Trophoblast cell (in vitro differentiated cells and primary cell): ENCODE results near the gene RBBP4.
"Not testable (repeated sequence)": the region's sequence is repeated elsewhere in the genome, so short reads cannot be mapped to it uniquely, and the experiment has no call there.

Experiments
- DNase-seq, 2 donors: peaks; one replicate each; pipeline ENCODE4 v3.0.0-alpha.2; 2016
- H2AFZ ChIP-seq: 2 replicates; pipeline ENCODE4 v1.6.1; 2013; ENCODE audit warnings: low read length, moderate library complexity, mild to moderate bottlenecking; ENCODE audit not compliant: insufficient read depth, poor library complexity
- H2AK5ac ChIP-seq: 2 replicates; pipeline ENCODE4 v1.6.1; 2013; ENCODE audit warnings: mild to moderate bottlenecking, low read length
- H2BK120ac ChIP-seq: 2 replicates; pipeline ENCODE4 v1.6.1; 2013; ENCODE audit warnings: low read length, mild to moderate bottlenecking, moderate library complexity; ENCODE audit not compliant: insufficient read depth, poor library complexity
- H2BK12ac ChIP-seq: 2 replicates; pipeline ENCODE4 v1.6.1; 2013; ENCODE audit warnings: mild to moderate bottlenecking, low read length, moderate library complexity
- H2BK5ac ChIP-seq: 2 replicates; pipeline ENCODE4 v1.6.1; 2013; ENCODE audit warnings: low read length, low read depth, moderate library complexity, mild to moderate bottlenecking; ENCODE audit not compliant: poor library complexity
- H3K14ac ChIP-seq: 2 replicates; pipeline ENCODE4 v1.6.1; 2013; ENCODE audit warnings: mild to moderate bottlenecking, low read length
- H3K18ac ChIP-seq: 2 replicates; pipeline ENCODE4 v1.6.1; 2013; ENCODE audit warnings: mild to moderate bottlenecking, low read length
- H3K23ac ChIP-seq: 2 replicates; pipeline ENCODE4 v1.6.1; 2013; ENCODE audit warnings: low read length
- H3K27ac ChIP-seq: 2 replicates; pipeline ENCODE4 v1.5.1; 2013; ENCODE audit warnings: low read depth, mild to moderate bottlenecking, inconsistent platforms, low read length, moderate library complexity
- H3K27me3 ChIP-seq: 2 replicates; pipeline ENCODE4 v1.6.1; 2013; ENCODE audit warnings: inconsistent platforms, mild to moderate bottlenecking, low read length, moderate library complexity; ENCODE audit not compliant: insufficient read depth
- H3K36me3 ChIP-seq, 2 experiments: 1 replicate in 1 of 2; 2 replicates in 1 of 2; pipeline ENCODE4 v1.6.1; 2013; ENCODE audit warnings: low read length in 2 of 2, mild to moderate bottlenecking in 2 of 2, moderate library complexity in 1 of 2; ENCODE audit not compliant: insufficient read depth in 2 of 2, control insufficient read depth in 1 of 2
- H3K4ac ChIP-seq: 2 replicates; pipeline ENCODE4 v1.6.1; 2013; ENCODE audit warnings: low read depth, mild to moderate bottlenecking, low read length, moderate library complexity
- H3K4me1 ChIP-seq, 2 experiments: 1 replicate in 1 of 2; 2 replicates in 1 of 2; pipeline ENCODE4 v1.6.1; 2013; ENCODE audit warnings: low read length in 2 of 2, mild to moderate bottlenecking in 2 of 2, moderate library complexity in 1 of 2; ENCODE audit not compliant: insufficient read depth in 2 of 2, control insufficient read depth in 1 of 2
- H3K4me2 ChIP-seq: 2 replicates; pipeline ENCODE4 v1.6.1; 2013; ENCODE audit warnings: inconsistent platforms, mild to moderate bottlenecking, low read length, moderate library complexity
- H3K4me3 ChIP-seq: 2 replicates; pipeline ENCODE4 v1.5.1; 2013; ENCODE audit warnings: mild to moderate bottlenecking, low read depth, low read length, inconsistent platforms
- H3K79me1 ChIP-seq: one replicate; pipeline ENCODE4 v1.6.1; 2013; ENCODE audit warnings: low read length
- H3K79me2 ChIP-seq: 2 replicates; pipeline ENCODE4 v1.6.1; 2013; ENCODE audit warnings: low read length, mild to moderate bottlenecking; ENCODE audit not compliant: control insufficient read depth, insufficient read depth, poor library complexity
- H3K9ac ChIP-seq: 2 replicates; pipeline ENCODE4 v1.6.1; 2013; ENCODE audit warnings: mild to moderate bottlenecking, low read length
- H3K9me3 ChIP-seq: 2 replicates; pipeline ENCODE4 v1.6.1; 2013; ENCODE audit warnings: low read depth, mild to moderate bottlenecking, control low read depth, inconsistent platforms, low read length; ENCODE audit not compliant: insufficient read depth
- H4K12ac ChIP-seq: 2 replicates; pipeline ENCODE4 v1.6.1; 2013; ENCODE audit warnings: low read depth, mild to moderate bottlenecking, low read length, moderate library complexity
- H4K8ac ChIP-seq: 2 replicates; pipeline ENCODE4 v1.6.1; 2013; ENCODE audit warnings: low read depth, mild to moderate bottlenecking, low read length, moderate library complexity
- H4K91ac ChIP-seq: one replicate; pipeline ENCODE4 v1.6.1; 2013; ENCODE audit warnings: low read depth, mild to moderate bottlenecking, low read length, moderate library complexity
- WGBS: extraction: QIAGEN DNeasy Blood & Tissue Kit; methylation state at CpG from one replicate; pipeline ENCODE4 v1.1.7; 2013; ENCODE audit warnings: missing lambda C conversion rate; ENCODE audit not compliant: insufficient read length, insufficient coverage; ENCODE audit errors: extremely low coverage; 5-methylcytosine and 5-hydroxymethylcytosine counted together

Gene RBBP4

DNA sequence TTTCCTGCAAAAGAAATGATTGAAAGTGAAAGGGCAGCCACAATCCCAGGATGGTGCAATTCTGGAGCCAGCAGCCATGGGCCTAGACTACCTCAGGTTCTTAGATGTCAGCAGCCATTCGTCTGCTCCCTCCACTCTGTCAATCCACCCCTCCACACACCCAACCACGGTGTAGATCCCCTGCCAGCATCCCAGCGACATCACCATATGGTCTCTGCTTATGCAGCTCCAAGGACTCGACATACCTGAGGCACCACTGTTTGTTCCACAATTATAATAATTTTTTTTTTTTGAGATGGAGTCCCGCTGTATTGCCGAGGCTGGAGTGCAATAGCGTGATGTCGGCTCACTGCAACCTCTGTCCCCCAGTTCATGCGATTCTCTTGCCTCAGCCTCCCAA is 45.0 kb downstream of the RBBP4 start:
- no peak for DNase-seq
- H3K18ac ChIP-seq: no peak overlapping the region
- no peaks in the 10 kb centered on the region for H3K36me3 ChIP-seq
- H3K9ac ChIP-seq: no peak overlapping the region
- no peak overlapping the region for H2AK5ac ChIP-seq
- H3K27me3 ChIP-seq: no peaks in the 10 kb centered on the region
- H4K12ac ChIP-seq: no peak overlapping the region
- H3K4me1 ChIP-seq: no peaks in the 10 kb centered on the region
- H3K79me1 ChIP-seq: no peaks in the 10 kb centered on the region
- no peaks in the 10 kb centered on the region for H3K9me3 ChIP-seq
- H2BK12ac ChIP-seq: no peak overlapping the region
- no CpG with 5 or more reads among the region's 9 CpGs for WGBS
- no peak overlapping the region for H4K8ac ChIP-seq
- no peak overlapping the region for H3K14ac ChIP-seq
- H3K79me2 ChIP-seq: no peaks in the 10 kb centered on the region
- no peak overlapping the region for H2AFZ ChIP-seq
- H2BK120ac ChIP-seq: no peak overlapping the region
- H3K23ac ChIP-seq: no peak overlapping the region
- H2BK5ac ChIP-seq: no peak overlapping the region
- H3K4me3 ChIP-seq: no peak overlapping the region
- H4K91ac ChIP-seq: no peak overlapping the region
- no peak overlapping the region for H3K4ac ChIP-seq
- H3K27ac ChIP-seq: no peak overlapping the region
- no peak overlapping the region for H3K4me2 ChIP-seq

- not testable (repeated sequence) for H3K4me2 ChIP-seq, H3K36me3 ChIP-seq, H3K79me1 ChIP-seq, H2BK5ac ChIP-seq, H3K9ac ChIP-seq, H3K4me1 ChIP-seq, H3K14ac ChIP-seq, H3K4ac ChIP-seq, H3K27me3 ChIP-seq, H3K9me3 ChIP-seq, H3K23ac ChIP-seq, DNase-seq, H3K79me2 ChIP-seq, H4K91ac ChIP-seq, H4K8ac ChIP-seq, H2AK5ac ChIP-seq, H2BK12ac ChIP-seq, H2AFZ ChIP-seq, H3K4me3 ChIP-seq, H2BK120ac ChIP-seq, H3K27ac ChIP-seq, H4K12ac ChIP-seq, H3K18ac ChIP-seq
- no CpG with 5 or more reads among the region's 8 CpGs for WGBS
These were observed 46.0 kb downstream of the RBBP4 start for GRCh38 chr1:32696996-32697395.

GRCh38 chr1:32701421-32701911 is 50.5 kb downstream of the RBBP4 start:
- H2AFZ ChIP-seq: no peak overlapping the region
- peaks cover 23% of the 10 kb centered on the region for H3K79me1 ChIP-seq
- DNase-seq: no peak
- H2AK5ac ChIP-seq: peak overlapping the region; percentile 84
- H3K9me3 ChIP-seq: no peaks in the 10 kb centered on the region
- H4K8ac ChIP-seq: peak overlapping the region; percentile 41
- no peak overlapping the region for H3K14ac ChIP-seq
- H3K79me2 ChIP-seq: peaks cover 12% of the 10 kb centered on the region
- peak overlapping the region; percentile 48 for H4K12ac ChIP-seq
- peaks cover 23 to 26% of the 10 kb centered on the region in 2 experiments for H3K4me1 ChIP-seq
- H2BK12ac ChIP-seq: peak overlapping the region; percentile 66
- WGBS: no CpG with 5 or more reads among the region's 6 CpGs
- peak overlapping the region; percentile 52 for H3K18ac ChIP-seq
- peak overlapping the region; percentile 19 for H2BK5ac ChIP-seq
- no peak overlapping the region for H3K23ac ChIP-seq
- no peak overlapping the region for H3K27ac ChIP-seq
- no peak overlapping the region for H3K4me3 ChIP-seq
- H3K4ac ChIP-seq: peak overlapping the region; percentile 14
- H4K91ac ChIP-seq: peak overlapping the region; percentile 39
- H2BK120ac ChIP-seq: peak overlapping the region; percentile 68
- H3K36me3 ChIP-seq: no peaks in the 10 kb centered on the region
- H3K9ac ChIP-seq: no peak overlapping the region
- no peaks in the 10 kb centered on the region for H3K27me3 ChIP-seq
- H3K4me2 ChIP-seq: peak overlapping the region; percentile 95

DNA sequence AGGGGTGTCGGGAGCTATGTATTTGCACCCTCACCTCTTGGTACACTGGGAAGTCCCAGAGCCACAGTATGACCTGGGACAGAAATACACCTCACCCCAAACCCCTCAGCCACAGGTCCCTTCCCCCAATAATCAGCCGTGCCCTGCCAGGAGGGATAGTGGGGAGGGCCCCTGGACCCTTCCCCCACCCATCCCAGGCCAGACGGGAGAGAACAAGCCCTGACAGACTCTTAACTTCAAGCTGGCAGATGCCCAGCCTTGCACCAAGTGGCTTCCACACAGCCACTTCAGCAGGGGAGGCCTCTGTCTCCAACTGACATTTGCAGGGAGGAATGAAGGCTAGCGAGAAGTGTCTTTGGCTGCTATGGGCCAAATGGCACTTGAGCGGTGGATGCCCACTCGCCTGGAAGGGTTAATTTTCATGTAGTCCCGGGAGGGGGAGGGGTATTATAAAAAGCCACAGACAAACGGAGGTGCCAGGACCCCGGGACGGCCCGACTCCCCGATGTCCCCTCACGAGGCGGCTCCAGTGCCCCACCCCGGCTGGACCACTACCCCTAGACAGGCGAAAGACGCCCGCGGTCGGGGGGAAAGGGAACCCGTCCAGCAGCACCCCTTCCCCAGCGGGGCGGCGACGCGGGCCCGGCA is 51.1 kb downstream of the RBBP4 start:
- H3K27ac ChIP-seq: no peak overlapping the region
- no CpG with 5 or more reads among the region's 27 CpGs for WGBS
- DNase-seq: no peak

More for the DNA sequence above, 51.1 kb downstream of the RBBP4 start:
- Histone ChIP-seq H3K36me3 (no peaks in the 10 kb centered on the region), H3K18ac (peak overlapping the region; percentile 61), H2BK12ac (peak overlapping the region; percentile 66), H3K4me3 (peak overlapping the region; percentile 56), H3K9ac (peak overlapping the region; percentile 60), H3K4ac (no peak overlapping the region), H3K79me2 (peaks cover 12% of the 10 kb centered on the region), H2BK5ac (peak overlapping the region; percentile 22), H4K12ac (peak overlapping the region; percentile 52), H2BK120ac (peak overlapping the region; percentile 68), H2AK5ac (peak overlapping the region; percentile 84), H4K8ac (peak overlapping the region; percentile 76), H3K4me2 (peak overlapping the region; percentile 95), H3K79me1 (peaks cover 23% of the 10 kb centered on the region), H2AFZ (peak overlapping the region; percentile 35), H4K91ac (peak overlapping the region; percentile 100), H3K4me1 (peaks cover 23 to 26% of the 10 kb centered on the region in 2 experiments), H3K9me3 (no peaks in the 10 kb centered on the region), H3K27me3 (no peaks in the 10 kb centered on the region), H3K23ac (no peak overlapping the region), H3K14ac (peak overlapping the region; percentile 69)
